Thyroid gland (tissue), 4 donors: ENCODE measurements around the gene SLC24A3.

Experiments
- POLR2A ChIP-seq, 2 donors: fragments of 450-650 bp; IDR thresholded peaks; one replicate each; pipeline ENCODE4 v1.6.1; 2017; ENCODE audit warnings: antibody characterized with exemption in 2 of 2, mild to moderate bottlenecking in 2 of 2, moderate library complexity in 1 of 2
- TF ChIP-seq, protein P1 (sequence below), 6 experiments: fragments of 200-600 bp in 3 of 6; fragments of 450-650 bp in 3 of 6; sonication (generic) in 3 of 6; IDR thresholded peaks; one replicate each; pipeline ENCODE4 v1.5.1; 2016 to 2019; ENCODE audit warnings: antibody characterized with exemption in 6 of 6, mild to moderate bottlenecking in 2 of 6, inconsistent platforms in 1 of 6, moderate library complexity in 1 of 6

DNA sequence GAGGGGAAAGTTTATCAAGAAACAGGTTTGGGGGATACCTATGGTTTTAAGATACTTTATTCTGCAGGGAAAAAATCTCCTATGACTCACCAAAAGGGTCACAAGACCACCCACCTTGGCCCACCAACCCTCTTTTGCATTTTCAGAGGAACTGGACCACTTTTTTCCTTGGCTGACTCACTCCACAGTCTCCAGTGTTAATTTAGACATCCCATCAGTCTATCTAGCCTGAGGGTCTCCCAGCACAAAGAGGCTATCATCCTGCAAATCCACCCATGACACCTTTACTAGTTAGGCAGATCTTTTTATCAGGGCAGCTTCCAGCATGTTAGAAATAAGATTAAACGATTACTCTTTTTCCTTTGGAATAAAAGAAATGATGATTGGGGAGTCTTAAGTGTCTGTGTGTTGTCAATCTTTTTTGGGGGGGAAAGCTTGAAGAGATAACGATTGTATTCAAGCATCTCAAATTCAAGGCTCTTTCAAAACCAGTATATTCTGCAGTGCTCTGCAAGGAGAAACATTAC, 407.5 kb downstream of the SLC24A3 start:
- no peak for TF ChIP-seq POLR2A (IDR thresholded peaks at IDR 0.05)
- TF ChIP-seq, protein P1, sequence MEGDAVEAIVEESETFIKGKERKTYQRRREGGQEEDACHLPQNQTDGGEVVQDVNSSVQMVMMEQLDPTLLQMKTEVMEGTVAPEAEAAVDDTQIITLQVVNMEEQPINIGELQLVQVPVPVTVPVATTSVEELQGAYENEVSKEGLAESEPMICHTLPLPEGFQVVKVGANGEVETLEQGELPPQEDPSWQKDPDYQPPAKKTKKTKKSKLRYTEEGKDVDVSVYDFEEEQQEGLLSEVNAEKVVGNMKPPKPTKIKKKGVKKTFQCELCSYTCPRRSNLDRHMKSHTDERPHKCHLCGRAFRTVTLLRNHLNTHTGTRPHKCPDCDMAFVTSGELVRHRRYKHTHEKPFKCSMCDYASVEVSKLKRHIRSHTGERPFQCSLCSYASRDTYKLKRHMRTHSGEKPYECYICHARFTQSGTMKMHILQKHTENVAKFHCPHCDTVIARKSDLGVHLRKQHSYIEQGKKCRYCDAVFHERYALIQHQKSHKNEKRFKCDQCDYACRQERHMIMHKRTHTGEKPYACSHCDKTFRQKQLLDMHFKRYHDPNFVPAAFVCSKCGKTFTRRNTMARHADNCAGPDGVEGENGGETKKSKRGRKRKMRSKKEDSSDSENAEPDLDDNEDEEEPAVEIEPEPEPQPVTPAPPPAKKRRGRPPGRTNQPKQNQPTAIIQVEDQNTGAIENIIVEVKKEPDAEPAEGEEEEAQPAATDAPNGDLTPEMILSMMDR (IDR thresholded peaks at IDR 0.05), result no peak
